GM23338 (cell line): Measurements from ENCODE around the gene NR4A2. TPM values are rescaled to one million over a fixed set of nuclear protein-coding genes. Genes with fewer than 3 reads are reported as not detected.

Experiments used
- ATAC-seq: fragments of 200-7000 bp; cut with Tn5 transposase; 3 replicates; pipeline ENCODE4 v1.9.1; 2020
- DNase-seq: peaks from one replicate; pipeline ENCODE4 v3.0.0-alpha.2; 2015; ENCODE audit warnings: low spot score
- H2AFZ ChIP-seq: fragments of 200-600 bp; sonication (generic); 2 replicates; pipeline ENCODE4 v1.8.0; 2016; ENCODE audit warnings: antibody characterized with exemption, mild to moderate bottlenecking, moderate library complexity
- H3F3A ChIP-seq: fragments of 200-600 bp; sonication (generic); replicated peaks from 2 replicates; pipeline ENCODE4 v1.8.0; 2017; ENCODE audit warnings: antibody characterized with exemption, mixed run types, low read depth
- H3K27ac ChIP-seq: fragments of 200-600 bp; sonication (generic); 2 replicates; pipeline ENCODE4 v1.6.1; 2016; ENCODE audit warnings: low read depth
- H3K27me3 ChIP-seq: fragments of 200-600 bp; sonication (generic); 2 replicates; pipeline ENCODE4 v1.8.0; 2016; ENCODE audit warnings: mild to moderate bottlenecking, mixed run types, moderate library complexity; ENCODE audit not compliant: insufficient read depth
- H3K36me3 ChIP-seq: fragments of 200-600 bp; sonication (generic); 2 replicates; pipeline ENCODE4 v1.8.0; 2016; ENCODE audit warnings: mild to moderate bottlenecking; ENCODE audit not compliant: insufficient read depth
- H3K4me1 ChIP-seq: fragments of 200-600 bp; sonication (generic); 2 replicates; pipeline ENCODE4 v1.8.0; 2016; ENCODE audit warnings: mild to moderate bottlenecking, moderate library complexity; ENCODE audit not compliant: insufficient read depth
- H3K4me2 ChIP-seq: fragments of 200-600 bp; sonication (generic); 2 replicates; pipeline ENCODE4 v1.7.1; 2017; ENCODE audit warnings: mixed run types
- H3K4me3 ChIP-seq: fragments of 200-600 bp; sonication (generic); 2 replicates; pipeline ENCODE4 v1.6.1; 2016; ENCODE audit warnings: mixed run types
- H3K79me2 ChIP-seq: fragments of 200-600 bp; sonication (generic); replicated peaks from 2 replicates; pipeline ENCODE4 v1.8.0; 2017; ENCODE audit warnings: mild to moderate bottlenecking; ENCODE audit not compliant: insufficient read depth
- H3K9me2 ChIP-seq: fragments of 200-600 bp; sonication (generic); 2 replicates; pipeline ENCODE4 v1.8.0; 2017; ENCODE audit not compliant: insufficient read depth
- H4K20me1 ChIP-seq: fragments of 200-600 bp; sonication (generic); replicated peaks from 2 replicates; pipeline ENCODE4 v1.8.0; 2017; ENCODE audit warnings: mild to moderate bottlenecking; ENCODE audit not compliant: insufficient read depth
- H3K27ac Mint-ChIP-seq: 2 replicates; pipeline ENCODE4 v1.8.0; 2020; ENCODE audit warnings: inconsistent platforms, mild to moderate bottlenecking, moderate library complexity, mixed read lengths
- H3K27me3 Mint-ChIP-seq: 3 replicates; pipeline ENCODE4 v1.8.0; 2022; ENCODE audit warnings: low read depth, mild to moderate bottlenecking, moderate library complexity, mixed read lengths, inconsistent platforms; ENCODE audit not compliant: insufficient read depth, poor library complexity
- H3K36me3 Mint-ChIP-seq: 3 replicates; pipeline ENCODE4 v1.8.0; 2021; ENCODE audit warnings: low read depth, mild to moderate bottlenecking, inconsistent platforms, moderate library complexity, mixed read lengths
- H3K4me1 Mint-ChIP-seq: 3 replicates; pipeline ENCODE4 v1.8.0; 2020; ENCODE audit warnings: mild to moderate bottlenecking, inconsistent platforms, mixed read lengths
- H3K4me3 Mint-ChIP-seq: 3 replicates; pipeline ENCODE4 v1.8.0; 2021; ENCODE audit warnings: moderate library complexity, mild to moderate bottlenecking, inconsistent platforms, mixed read lengths
- H3K9me3 Mint-ChIP-seq: 3 replicates; pipeline ENCODE4 v1.8.0; 2020; ENCODE audit warnings: moderate library complexity, mild to moderate bottlenecking, inconsistent platforms, mixed read lengths
- CTCF ChIP-seq, 2 experiments: fragments of 200-600 bp in 1 of 2; sonication (generic) in 1 of 2; conservative IDR thresholded peaks; 2 replicates each; pipeline versions ENCODE4 v1.5.1 to v1.6.1; 2016 to 2017; ENCODE audit warnings: antibody characterized with exemption in 2 of 2, low read depth in 2 of 2, mild to moderate bottlenecking in 2 of 2, moderate library complexity in 1 of 2
- EZH2phosphoT487 ChIP-seq: fragments of 200-600 bp; sonication (generic); IDR thresholded peaks from one replicate; pipeline ENCODE4 v1.8.1; 2018; ENCODE audit warnings: antibody characterized with exemption; ENCODE audit not compliant: unreplicated experiment
- REST ChIP-seq: IDR thresholded peaks from one replicate; pipeline ENCODE4 v1.6.1; 2018; ENCODE audit warnings: antibody characterized with exemption; ENCODE audit not compliant: unreplicated experiment
- STAT1 ChIP-seq: IDR thresholded peaks from one replicate; pipeline ENCODE4 v1.6.1; 2016; ENCODE audit warnings: antibody characterized with exemption; ENCODE audit not compliant: unreplicated experiment
- ZNF331 ChIP-seq: fragments of 250-450 bp; sonication (Bioruptor Pico); IDR thresholded peaks from 2 replicates; pipeline ENCODE4 v1.5.0; 2020; ENCODE audit warnings: low read depth, mild to moderate bottlenecking, moderate library complexity
- polyA plus RNA-seq: library from polyadenylated mRNA; unstranded; fragments of >200 nt; fragmentation: Nextera tagmentation; extraction: Ambion mirVana; gene quantifications from 2 replicates; pipeline ENCODE4 v1.2.1, GENCODE V29; 2016
- total RNA-seq: library from RNA; depleted of rRNA; stranded (reverse); fragments of >200 nt; shearing (Covaris generic); gene quantifications from 2 replicates; pipeline ENCODE4 v1.2.3, GENCODE V29; 2014

NR4A2 gene
- total and polyA plus RNA-seq, 2 experiments from 2014 or later: 0.49 to 0.71 TPM

DNA sequence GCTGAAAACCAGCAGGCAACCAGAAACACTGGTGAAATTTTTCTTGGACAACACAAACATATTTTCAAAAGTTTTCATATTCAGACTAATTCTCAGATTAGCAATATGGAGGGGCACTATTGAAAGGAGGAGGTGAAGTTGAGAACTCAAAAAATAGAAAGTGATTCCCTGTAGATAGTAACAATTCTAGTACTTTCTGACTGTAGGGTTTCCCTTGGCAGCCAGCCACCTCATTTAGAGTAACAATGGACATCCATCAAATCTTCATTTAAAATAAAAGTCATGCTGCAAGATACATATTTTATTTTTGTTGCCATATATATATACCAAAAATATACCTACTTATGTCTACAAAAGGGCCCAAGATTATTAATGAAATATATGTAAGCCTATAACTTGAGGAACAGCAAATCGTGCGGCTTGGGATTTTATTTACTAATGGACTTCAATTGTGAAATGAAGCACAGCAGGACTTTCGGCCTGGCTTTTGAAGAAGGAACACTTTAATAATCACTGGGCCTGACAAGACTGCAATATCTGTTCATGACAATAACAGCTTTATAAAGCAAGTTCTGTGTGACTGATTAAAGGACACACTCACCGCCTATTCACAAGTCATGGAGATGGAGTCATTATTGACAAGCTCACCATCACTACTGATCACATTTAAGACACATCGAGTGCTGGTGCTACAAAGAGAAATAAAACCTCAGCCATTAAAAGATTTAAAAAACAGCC is 6.8 kb upstream of the NR4A2 start (continued):
- no peak for TF ChIP-seq REST
- TF ChIP-seq ZNF331 (CRISPR knock-in tag): no peak
- no peak for TF ChIP-seq EZH2phosphoT487
- no peak for TF ChIP-seq CTCF (conservative IDR thresholded peaks at IDR 0.05; ENCODE audit: low read depth in 2 of 2)

GRCh38 chr2:156338578-156338977 is 6.1 kb upstream of the NR4A2 start:
- no peaks in the 10 kb centered on the region for H4K20me1 ChIP-seq
- H2AFZ ChIP-seq: no peak overlapping the region
- Mint-ChIP-seq H3K27ac (no peak overlapping the region; the same call in 1 of the 2 replicates), H3K4me3 (no peak overlapping the region), H3K36me3 (no peaks in the 10 kb centered on the region), H3K9me3 (no peaks in the 10 kb centered on the region), H3K4me1 (peaks cover 46% of the 10 kb centered on the region), H3K27me3 (peaks cover 16% of the 10 kb centered on the region)
- no peak for ATAC-seq
- no peaks in the 10 kb centered on the region for H3K9me2 ChIP-seq
- H3K27me3 ChIP-seq: peaks cover 57% of the 10 kb centered on the region
- TF ChIP-seq STAT1: no peak
- DNase-seq: no peak
- no peaks in the 10 kb centered on the region for H3K36me3 ChIP-seq
- no peaks in the 10 kb centered on the region for H3K79me2 ChIP-seq
- H3F3A ChIP-seq: no peaks in the 10 kb centered on the region
- H3K4me1 ChIP-seq: peaks cover 35% of the 10 kb centered on the region
- H3K27ac ChIP-seq: no peak overlapping the region
- H3K4me3 ChIP-seq: no peak overlapping the region
- H3K4me2 ChIP-seq: peak overlapping the region; percentile 45
